GM23338 (cell line): Measurements from ENCODE around the gene MYO5B. TPM values are rescaled to one million over a fixed set of nuclear protein-coding genes. Genes with fewer than 3 reads are reported as not detected.

ENCODE experiments used
- ATAC-seq: fragments of 200-7000 bp; cut with Tn5 transposase; 3 replicates; pipeline ENCODE4 v1.9.1; 2020
- DNase-seq: peaks from one replicate; pipeline ENCODE4 v3.0.0-alpha.2; 2015; ENCODE audit warnings: low spot score
- H2AFZ ChIP-seq: fragments of 200-600 bp; sonication (generic); 2 replicates; pipeline ENCODE4 v1.8.0; 2016; ENCODE audit warnings: antibody characterized with exemption, mild to moderate bottlenecking, moderate library complexity
- H3F3A ChIP-seq: fragments of 200-600 bp; sonication (generic); replicated peaks from 2 replicates; pipeline ENCODE4 v1.8.0; 2017; ENCODE audit warnings: antibody characterized with exemption, mixed run types, low read depth
- H3K27ac ChIP-seq: fragments of 200-600 bp; sonication (generic); 2 replicates; pipeline ENCODE4 v1.6.1; 2016; ENCODE audit warnings: low read depth
- H3K27me3 ChIP-seq: fragments of 200-600 bp; sonication (generic); 2 replicates; pipeline ENCODE4 v1.8.0; 2016; ENCODE audit warnings: mild to moderate bottlenecking, mixed run types, moderate library complexity; ENCODE audit not compliant: insufficient read depth
- H3K36me3 ChIP-seq: fragments of 200-600 bp; sonication (generic); 2 replicates; pipeline ENCODE4 v1.8.0; 2016; ENCODE audit warnings: mild to moderate bottlenecking; ENCODE audit not compliant: insufficient read depth
- H3K4me1 ChIP-seq: fragments of 200-600 bp; sonication (generic); 2 replicates; pipeline ENCODE4 v1.8.0; 2016; ENCODE audit warnings: mild to moderate bottlenecking, moderate library complexity; ENCODE audit not compliant: insufficient read depth
- H3K4me2 ChIP-seq: fragments of 200-600 bp; sonication (generic); 2 replicates; pipeline ENCODE4 v1.7.1; 2017; ENCODE audit warnings: mixed run types
- H3K4me3 ChIP-seq: fragments of 200-600 bp; sonication (generic); 2 replicates; pipeline ENCODE4 v1.6.1; 2016; ENCODE audit warnings: mixed run types
- H3K79me2 ChIP-seq: fragments of 200-600 bp; sonication (generic); replicated peaks from 2 replicates; pipeline ENCODE4 v1.8.0; 2017; ENCODE audit warnings: mild to moderate bottlenecking; ENCODE audit not compliant: insufficient read depth
- H3K9me2 ChIP-seq: fragments of 200-600 bp; sonication (generic); 2 replicates; pipeline ENCODE4 v1.8.0; 2017; ENCODE audit not compliant: insufficient read depth
- H4K20me1 ChIP-seq: fragments of 200-600 bp; sonication (generic); replicated peaks from 2 replicates; pipeline ENCODE4 v1.8.0; 2017; ENCODE audit warnings: mild to moderate bottlenecking; ENCODE audit not compliant: insufficient read depth
- H3K27ac Mint-ChIP-seq: 2 replicates; pipeline ENCODE4 v1.8.0; 2020; ENCODE audit warnings: inconsistent platforms, mild to moderate bottlenecking, moderate library complexity, mixed read lengths
- H3K27me3 Mint-ChIP-seq: 3 replicates; pipeline ENCODE4 v1.8.0; 2022; ENCODE audit warnings: low read depth, mild to moderate bottlenecking, moderate library complexity, mixed read lengths, inconsistent platforms; ENCODE audit not compliant: insufficient read depth, poor library complexity
- H3K36me3 Mint-ChIP-seq: 3 replicates; pipeline ENCODE4 v1.8.0; 2021; ENCODE audit warnings: low read depth, mild to moderate bottlenecking, inconsistent platforms, moderate library complexity, mixed read lengths
- H3K4me1 Mint-ChIP-seq: 3 replicates; pipeline ENCODE4 v1.8.0; 2020; ENCODE audit warnings: mild to moderate bottlenecking, inconsistent platforms, mixed read lengths
- H3K4me3 Mint-ChIP-seq: 3 replicates; pipeline ENCODE4 v1.8.0; 2021; ENCODE audit warnings: moderate library complexity, mild to moderate bottlenecking, inconsistent platforms, mixed read lengths
- H3K9me3 Mint-ChIP-seq: 3 replicates; pipeline ENCODE4 v1.8.0; 2020; ENCODE audit warnings: moderate library complexity, mild to moderate bottlenecking, inconsistent platforms, mixed read lengths
- CREB1 ChIP-seq: fragments of 250-450 bp; sonication (Bioruptor Pico); IDR thresholded peaks from 2 replicates; pipeline ENCODE4 v1.5.0; 2020; ENCODE audit warnings: low read depth, mild to moderate bottlenecking, moderate library complexity
- EZH2 ChIP-seq: fragments of 200-600 bp; sonication (generic); IDR thresholded peaks from one replicate; pipeline ENCODE4 v1.8.0; 2017; ENCODE audit warnings: antibody characterized with exemption, mild to moderate bottlenecking, low read depth; ENCODE audit not compliant: unreplicated experiment
- EZH2phosphoT487 ChIP-seq: fragments of 200-600 bp; sonication (generic); IDR thresholded peaks from one replicate; pipeline ENCODE4 v1.8.1; 2018; ENCODE audit warnings: antibody characterized with exemption; ENCODE audit not compliant: unreplicated experiment
- JUNB ChIP-seq: IDR thresholded peaks from one replicate; pipeline ENCODE4 v1.6.1; 2016; ENCODE audit warnings: antibody characterized with exemption; ENCODE audit not compliant: unreplicated experiment
- NANOG ChIP-seq: IDR thresholded peaks from 2 replicates; pipeline ENCODE4 v1.6.1; 2016; ENCODE audit warnings: antibody characterized with exemption, borderline replicate concordance
- POLR2AphosphoS5 ChIP-seq: IDR thresholded peaks from 2 replicates; pipeline ENCODE4 v1.6.1; 2016; ENCODE audit warnings: antibody characterized with exemption, low read depth
- STAT1 ChIP-seq: IDR thresholded peaks from one replicate; pipeline ENCODE4 v1.6.1; 2016; ENCODE audit warnings: antibody characterized with exemption; ENCODE audit not compliant: unreplicated experiment
- ZNF114 ChIP-seq: fragments of 250-450 bp; sonication (Bioruptor Pico); IDR thresholded peaks from 2 replicates; pipeline ENCODE4 v1.5.0; 2020; ENCODE audit warnings: mild to moderate bottlenecking, moderate library complexity
- ZNF331 ChIP-seq: fragments of 250-450 bp; sonication (Bioruptor Pico); IDR thresholded peaks from 2 replicates; pipeline ENCODE4 v1.5.0; 2020; ENCODE audit warnings: low read depth, mild to moderate bottlenecking, moderate library complexity
- polyA plus RNA-seq: library from polyadenylated mRNA; unstranded; fragments of >200 nt; fragmentation: Nextera tagmentation; extraction: Ambion mirVana; gene quantifications from 2 replicates; pipeline ENCODE4 v1.2.1, GENCODE V29; 2016
- total RNA-seq: library from RNA; depleted of rRNA; stranded (reverse); fragments of >200 nt; shearing (Covaris generic); gene quantifications from 2 replicates; pipeline ENCODE4 v1.2.3, GENCODE V29; 2014
- TF ChIP-seq, protein P1 (sequence below), 2 experiments: fragments of 200-600 bp in 1 of 2; sonication (generic) in 1 of 2; conservative IDR thresholded peaks; 2 replicates each; pipeline versions ENCODE4 v1.5.1 to v1.6.1; 2016 to 2017; ENCODE audit warnings: antibody characterized with exemption in 2 of 2, low read depth in 2 of 2, mild to moderate bottlenecking in 2 of 2, moderate library complexity in 1 of 2
- TF ChIP-seq, protein P2 (sequence below): IDR thresholded peaks from one replicate; pipeline ENCODE4 v1.6.1; 2018; ENCODE audit warnings: antibody characterized with exemption; ENCODE audit not compliant: unreplicated experiment
- TF ChIP-seq, protein P3 (sequence below): IDR thresholded peaks from 2 replicates; pipeline ENCODE4 v1.6.1; 2016; ENCODE audit warnings: antibody characterized with exemption

The MYO5B gene
- total and polyA plus RNA-seq, 2 experiments from 2014 or later, result 3.2 to 19.1 TPM

DNA sequence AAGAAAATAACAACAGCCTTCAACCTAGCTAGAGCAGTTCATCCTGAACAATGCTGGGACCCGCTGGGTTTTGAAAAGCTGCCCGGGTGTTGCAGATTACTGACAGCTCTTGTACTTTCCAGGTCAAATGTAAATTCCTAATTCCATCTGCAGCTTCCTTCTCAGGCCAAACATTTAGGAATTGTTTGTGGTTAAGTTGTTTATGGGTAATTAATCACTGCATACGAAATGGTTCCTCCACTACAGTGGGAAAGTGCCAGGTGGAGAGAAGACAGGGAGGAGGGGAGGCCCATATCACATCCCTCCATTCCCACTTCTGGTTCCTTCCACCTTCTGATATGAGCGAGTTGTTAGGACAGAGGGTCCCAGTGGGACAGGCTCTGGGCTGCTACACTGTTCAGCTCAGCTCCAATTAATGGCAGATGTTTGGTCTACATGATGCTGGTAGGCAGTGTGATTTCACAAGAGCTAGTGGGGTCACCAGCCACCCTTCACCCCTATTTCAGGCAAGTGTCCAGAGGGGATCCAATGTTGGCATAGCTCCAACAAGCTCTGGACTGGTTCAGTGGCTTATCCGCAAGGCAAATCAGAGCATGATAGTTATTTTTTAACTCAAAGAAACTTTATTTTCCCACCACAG is 268.7 kb downstream of the MYO5B start:
- DNase-seq (no peak), ATAC-seq (no peak)
- Mint-ChIP-seq H3K4me3 (no peak overlapping the region), H3K4me1 (no peaks in the 10 kb centered on the region; the same call in 2 of the 3 replicates), H3K27me3 (peaks cover 2% of the 10 kb centered on the region), H3K9me3 (peaks cover 10% of the 10 kb centered on the region), H3K27ac (no peak overlapping the region), H3K36me3 (peaks cover 15% of the 10 kb centered on the region; the same call in 2 of the 3 replicates)
- Histone ChIP-seq H3K4me3 (no peak overlapping the region), H3K27me3 (no peaks in the 10 kb centered on the region), H4K20me1 (no peaks in the 10 kb centered on the region), H3K4me2 (no peak overlapping the region), H3K9me2 (peaks cover 4% of the 10 kb centered on the region; the same call in 1 of the 2 replicates), H3K36me3 (no peaks in the 10 kb centered on the region), H3K27ac (no peak overlapping the region), H3K79me2 (no peaks in the 10 kb centered on the region), H2AFZ (no peak overlapping the region), H3K4me1 (no peaks in the 10 kb centered on the region), H3F3A (no peaks in the 10 kb centered on the region)
- TF ChIP-seq JUNB, result no peak
- no peak for TF ChIP-seq POLR2AphosphoS5
- TF ChIP-seq, protein P1, sequence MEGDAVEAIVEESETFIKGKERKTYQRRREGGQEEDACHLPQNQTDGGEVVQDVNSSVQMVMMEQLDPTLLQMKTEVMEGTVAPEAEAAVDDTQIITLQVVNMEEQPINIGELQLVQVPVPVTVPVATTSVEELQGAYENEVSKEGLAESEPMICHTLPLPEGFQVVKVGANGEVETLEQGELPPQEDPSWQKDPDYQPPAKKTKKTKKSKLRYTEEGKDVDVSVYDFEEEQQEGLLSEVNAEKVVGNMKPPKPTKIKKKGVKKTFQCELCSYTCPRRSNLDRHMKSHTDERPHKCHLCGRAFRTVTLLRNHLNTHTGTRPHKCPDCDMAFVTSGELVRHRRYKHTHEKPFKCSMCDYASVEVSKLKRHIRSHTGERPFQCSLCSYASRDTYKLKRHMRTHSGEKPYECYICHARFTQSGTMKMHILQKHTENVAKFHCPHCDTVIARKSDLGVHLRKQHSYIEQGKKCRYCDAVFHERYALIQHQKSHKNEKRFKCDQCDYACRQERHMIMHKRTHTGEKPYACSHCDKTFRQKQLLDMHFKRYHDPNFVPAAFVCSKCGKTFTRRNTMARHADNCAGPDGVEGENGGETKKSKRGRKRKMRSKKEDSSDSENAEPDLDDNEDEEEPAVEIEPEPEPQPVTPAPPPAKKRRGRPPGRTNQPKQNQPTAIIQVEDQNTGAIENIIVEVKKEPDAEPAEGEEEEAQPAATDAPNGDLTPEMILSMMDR (conservative IDR thresholded peaks at IDR 0.05; ENCODE audit: low read depth in 2 of 2), result no peak
- no peak for TF ChIP-seq ZNF331 (CRISPR knock-in tag)
- no peak for TF ChIP-seq CREB1 (CRISPR knock-in tag)
- no peak for TF ChIP-seq NANOG
- no peak for TF ChIP-seq ZNF114 (CRISPR knock-in tag)
- TF ChIP-seq, protein P2, sequence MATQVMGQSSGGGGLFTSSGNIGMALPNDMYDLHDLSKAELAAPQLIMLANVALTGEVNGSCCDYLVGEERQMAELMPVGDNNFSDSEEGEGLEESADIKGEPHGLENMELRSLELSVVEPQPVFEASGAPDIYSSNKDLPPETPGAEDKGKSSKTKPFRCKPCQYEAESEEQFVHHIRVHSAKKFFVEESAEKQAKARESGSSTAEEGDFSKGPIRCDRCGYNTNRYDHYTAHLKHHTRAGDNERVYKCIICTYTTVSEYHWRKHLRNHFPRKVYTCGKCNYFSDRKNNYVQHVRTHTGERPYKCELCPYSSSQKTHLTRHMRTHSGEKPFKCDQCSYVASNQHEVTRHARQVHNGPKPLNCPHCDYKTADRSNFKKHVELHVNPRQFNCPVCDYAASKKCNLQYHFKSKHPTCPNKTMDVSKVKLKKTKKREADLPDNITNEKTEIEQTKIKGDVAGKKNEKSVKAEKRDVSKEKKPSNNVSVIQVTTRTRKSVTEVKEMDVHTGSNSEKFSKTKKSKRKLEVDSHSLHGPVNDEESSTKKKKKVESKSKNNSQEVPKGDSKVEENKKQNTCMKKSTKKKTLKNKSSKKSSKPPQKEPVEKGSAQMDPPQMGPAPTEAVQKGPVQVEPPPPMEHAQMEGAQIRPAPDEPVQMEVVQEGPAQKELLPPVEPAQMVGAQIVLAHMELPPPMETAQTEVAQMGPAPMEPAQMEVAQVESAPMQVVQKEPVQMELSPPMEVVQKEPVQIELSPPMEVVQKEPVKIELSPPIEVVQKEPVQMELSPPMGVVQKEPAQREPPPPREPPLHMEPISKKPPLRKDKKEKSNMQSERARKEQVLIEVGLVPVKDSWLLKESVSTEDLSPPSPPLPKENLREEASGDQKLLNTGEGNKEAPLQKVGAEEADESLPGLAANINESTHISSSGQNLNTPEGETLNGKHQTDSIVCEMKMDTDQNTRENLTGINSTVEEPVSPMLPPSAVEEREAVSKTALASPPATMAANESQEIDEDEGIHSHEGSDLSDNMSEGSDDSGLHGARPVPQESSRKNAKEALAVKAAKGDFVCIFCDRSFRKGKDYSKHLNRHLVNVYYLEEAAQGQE, result no peak
- TF ChIP-seq STAT1, result no peak
- no peak for TF ChIP-seq EZH2phosphoT487
- TF ChIP-seq, protein P3, sequence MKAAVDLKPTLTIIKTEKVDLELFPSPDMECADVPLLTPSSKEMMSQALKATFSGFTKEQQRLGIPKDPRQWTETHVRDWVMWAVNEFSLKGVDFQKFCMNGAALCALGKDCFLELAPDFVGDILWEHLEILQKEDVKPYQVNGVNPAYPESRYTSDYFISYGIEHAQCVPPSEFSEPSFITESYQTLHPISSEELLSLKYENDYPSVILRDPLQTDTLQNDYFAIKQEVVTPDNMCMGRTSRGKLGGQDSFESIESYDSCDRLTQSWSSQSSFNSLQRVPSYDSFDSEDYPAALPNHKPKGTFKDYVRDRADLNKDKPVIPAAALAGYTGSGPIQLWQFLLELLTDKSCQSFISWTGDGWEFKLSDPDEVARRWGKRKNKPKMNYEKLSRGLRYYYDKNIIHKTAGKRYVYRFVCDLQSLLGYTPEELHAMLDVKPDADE, result no peak
- no peak for TF ChIP-seq EZH2
